CD4-positive, alpha-beta T cell treated with Interleukin-21 for 1 hour (primary cell): Measurements from ENCODE around the gene FILIP1L.

Experiments used
- DNase-seq: peaks from one replicate; pipeline ENCODE4 v3.0.0-alpha.2; 2020

FILIP1L gene

DNA sequence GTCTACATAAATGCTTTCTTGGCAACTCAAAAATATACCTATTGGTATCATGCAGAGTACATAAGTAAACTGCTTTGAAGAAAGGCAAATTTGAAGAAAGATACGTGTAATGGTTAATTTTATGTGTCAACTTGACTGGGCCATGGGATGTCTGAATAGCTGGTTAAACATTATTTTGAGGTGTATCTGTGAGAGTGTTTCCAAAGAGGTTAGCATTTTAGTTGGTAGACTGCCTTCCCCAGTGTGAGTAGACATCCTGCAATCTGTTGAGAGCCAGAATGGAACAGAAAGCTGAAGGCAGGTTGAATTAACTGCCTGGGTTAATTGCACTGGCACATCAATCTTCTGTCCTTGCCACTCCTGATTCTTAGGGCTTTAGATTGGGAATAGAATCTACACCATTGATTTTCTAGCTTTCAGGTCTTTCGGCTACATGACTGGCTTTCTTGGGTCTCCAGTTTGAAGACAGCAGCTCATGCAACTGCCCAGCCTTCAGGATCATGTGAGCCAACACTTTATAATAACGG, 198.3 kb downstream of the FILIP1L start:
- no peak for DNase-seq

DNA sequence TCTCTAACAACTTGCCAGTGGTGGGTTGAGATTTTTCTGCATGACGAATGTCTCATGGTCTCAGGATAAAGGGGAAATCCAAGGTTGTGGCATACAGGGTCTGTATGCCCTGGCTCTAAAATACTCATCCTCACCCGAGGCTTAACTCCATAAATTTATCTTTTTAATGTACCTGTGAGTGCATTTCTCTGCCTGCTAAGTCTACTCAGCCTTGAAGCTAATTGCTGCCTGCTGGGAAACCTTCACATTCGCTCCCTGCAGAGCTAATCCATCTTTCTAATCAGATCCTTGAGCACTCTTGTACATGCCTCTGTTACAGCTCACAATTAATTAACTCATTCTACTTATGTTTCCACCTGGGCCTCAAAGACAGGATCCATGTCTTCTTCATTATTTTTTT, 202.9 kb downstream of the FILIP1L start:
- DNase-seq: no peak

DNA sequence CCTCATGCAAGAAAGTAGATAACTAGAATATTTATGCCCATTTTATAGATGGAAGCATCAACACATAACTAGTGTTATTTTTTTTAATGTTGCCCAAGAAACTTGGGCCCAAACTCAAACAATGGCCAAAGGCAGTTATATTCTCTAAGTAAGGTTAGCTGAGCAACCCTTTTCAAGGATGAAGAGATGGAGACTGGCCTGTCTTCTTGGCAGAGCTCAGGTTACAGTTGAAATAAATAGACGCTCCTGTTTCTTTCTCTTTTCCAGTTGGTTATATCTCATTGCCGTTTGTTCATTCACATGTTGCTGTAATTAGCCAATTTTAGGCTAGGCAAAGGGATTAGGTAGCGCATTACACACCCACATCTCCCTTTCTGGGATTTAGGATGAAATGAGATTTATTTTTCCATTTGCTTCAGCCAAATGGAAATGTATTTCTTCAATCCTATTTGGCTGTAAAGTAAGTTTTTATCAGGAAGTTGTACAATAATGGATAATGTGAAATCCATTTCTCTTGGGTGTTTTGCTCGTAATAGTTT, 203.5 kb downstream of the FILIP1L start:
- DNase-seq: no peak

DNA sequence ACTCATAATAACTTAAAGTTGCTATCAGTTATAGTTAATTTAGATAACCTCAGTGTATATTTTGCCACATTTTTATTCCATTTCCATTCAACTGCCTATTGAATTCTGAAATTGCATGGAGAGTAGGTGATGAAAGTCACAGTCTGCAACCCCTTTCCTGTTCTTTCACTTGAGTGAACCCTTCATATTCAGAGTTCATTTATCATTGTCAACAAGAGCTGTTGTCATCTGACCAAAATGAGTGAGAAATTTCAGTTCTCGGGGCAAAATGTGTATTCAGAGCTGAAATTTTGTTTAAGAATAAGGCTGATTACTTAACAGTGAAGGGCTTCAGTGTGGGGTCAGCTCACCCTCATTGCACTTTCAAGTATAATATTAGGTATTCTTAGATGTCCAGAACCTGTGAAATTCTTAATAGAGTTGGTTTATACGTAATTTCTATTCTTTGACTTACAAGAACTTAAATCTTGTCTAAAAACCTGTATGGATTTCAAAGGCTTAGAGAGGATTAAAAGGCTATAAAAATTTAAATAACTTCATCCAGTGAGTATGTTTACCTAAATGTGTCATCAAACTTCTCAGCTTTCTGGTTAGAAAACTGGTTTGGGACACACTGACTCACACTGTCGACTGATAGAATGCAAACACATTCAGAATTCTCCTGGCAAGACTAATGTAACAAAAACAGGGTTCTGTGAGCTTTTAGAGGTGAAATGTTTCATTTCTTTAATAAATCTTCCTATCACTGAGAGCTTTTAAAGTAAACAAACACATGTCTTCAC, 204.4 kb downstream of the FILIP1L start:
- DNase-seq: no peak

DNA sequence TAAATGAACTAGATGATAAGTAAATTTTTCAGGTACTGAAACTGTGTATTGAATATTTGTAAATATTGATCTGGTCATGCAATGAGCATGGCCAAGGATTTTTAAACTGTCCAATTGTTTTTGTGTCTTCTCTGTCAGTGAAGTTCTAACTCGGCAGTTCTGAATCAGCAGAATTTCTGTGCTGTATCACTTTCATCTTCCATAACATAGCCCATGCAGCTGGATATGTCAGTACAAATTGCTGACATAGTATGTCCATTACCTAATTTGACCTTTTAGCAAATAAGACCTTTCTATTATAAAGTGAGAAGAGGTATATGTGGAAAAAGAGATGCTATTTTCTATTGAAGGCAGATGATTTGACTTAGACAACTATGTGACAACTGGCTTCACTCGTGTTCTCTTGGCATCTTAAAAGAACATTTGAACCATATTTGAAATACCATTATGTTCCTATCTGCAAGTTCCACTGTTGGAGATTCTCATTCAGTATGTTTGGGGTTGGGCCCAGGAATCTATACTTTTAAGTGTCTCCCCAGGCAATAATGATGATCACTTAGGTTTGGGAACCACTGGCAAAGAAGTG, 206.2 kb downstream of the FILIP1L start:
- no peak for DNase-seq

DNA sequence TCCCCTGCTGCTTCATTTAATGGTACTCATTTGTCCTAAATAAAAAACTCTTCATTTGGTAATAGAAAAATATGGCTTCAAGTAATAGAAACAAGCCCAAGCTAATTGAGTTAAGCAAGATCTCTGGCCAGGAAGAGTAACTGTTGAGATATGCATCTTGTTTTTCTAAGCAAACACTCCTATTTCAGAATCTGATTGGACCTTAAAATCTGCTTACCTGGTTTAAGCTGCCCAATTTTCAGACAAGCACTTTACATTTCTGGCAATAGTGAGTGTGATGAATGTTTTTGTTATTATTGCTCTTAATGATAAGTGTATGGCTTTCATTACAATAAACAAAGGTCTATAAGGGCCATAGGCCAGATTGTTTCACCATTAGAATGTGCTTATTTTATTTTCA, 210.4 kb downstream of the FILIP1L start:
- no peak for DNase-seq

DNA sequence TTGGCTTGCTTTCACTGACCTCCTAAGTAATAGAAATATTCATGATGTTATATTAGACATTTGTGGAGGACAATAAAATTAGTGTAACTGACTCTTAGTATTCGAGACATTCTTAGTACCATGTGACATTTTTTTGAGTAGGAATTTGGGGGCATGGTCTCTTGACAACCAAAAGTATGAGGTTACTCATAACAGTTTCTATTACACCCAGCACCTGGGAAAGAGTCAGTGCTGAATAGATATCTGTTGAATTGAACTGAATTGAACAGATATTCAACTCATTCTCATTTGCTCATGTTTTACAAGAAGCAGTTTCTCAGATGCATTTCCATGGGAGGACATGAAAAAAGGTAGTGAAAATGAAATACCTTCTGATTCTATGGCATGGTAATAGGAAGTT, 212.2 kb downstream of the FILIP1L start:
- DNase-seq: no peak

DNA sequence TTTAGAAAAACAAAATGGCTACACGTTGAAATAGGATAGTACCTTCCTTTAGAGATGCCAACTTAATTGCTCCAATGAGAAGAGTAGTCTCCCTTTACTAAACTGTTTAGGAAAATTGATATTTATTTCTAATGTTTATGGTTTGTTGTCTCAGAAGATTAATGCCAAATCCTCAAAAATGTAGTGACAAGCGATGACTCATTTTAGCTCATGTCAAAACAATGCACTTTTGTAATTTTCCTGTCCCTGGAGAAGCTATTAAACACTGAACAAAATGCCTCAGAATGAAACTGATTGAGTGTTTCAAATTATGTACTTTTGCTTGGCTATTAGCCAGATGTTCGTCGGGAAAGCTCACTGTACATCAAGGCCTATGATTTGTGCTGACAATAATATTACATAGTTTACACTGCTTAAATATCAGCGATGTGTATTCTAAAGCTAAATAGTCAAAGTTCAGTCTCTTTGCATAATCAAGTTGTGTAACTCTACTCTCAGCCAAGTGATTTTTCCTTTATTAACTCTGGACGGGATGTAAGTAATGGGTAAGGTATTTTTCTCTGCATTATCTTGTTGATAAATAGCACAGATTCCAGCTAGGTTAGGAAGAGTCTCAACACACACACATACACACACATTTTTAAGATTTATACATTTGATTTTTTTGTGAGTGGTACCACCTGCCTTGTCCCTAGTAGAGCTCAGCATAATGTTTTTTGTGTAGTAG, 212.9 kb downstream of the FILIP1L start:
- no peak for DNase-seq

DNA sequence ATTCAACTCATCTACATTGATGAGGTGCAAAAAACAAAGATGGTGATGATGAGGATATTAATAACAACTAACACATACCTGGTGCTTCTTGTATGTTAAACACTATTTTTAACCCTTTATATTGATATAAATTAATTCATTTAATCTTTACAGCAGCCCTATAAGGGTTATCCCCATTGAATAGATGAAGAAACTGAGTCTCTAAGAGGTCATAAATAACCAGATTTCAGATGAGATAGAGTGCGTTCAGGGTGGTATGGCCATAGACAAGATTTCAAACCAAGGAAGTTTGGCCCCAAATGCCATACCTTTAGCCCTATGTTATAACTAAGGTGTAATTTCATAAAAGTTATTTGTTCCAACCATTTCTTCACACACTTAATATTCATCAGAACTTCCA, 214.1 kb downstream of the FILIP1L start:
- no peak for DNase-seq

DNA sequence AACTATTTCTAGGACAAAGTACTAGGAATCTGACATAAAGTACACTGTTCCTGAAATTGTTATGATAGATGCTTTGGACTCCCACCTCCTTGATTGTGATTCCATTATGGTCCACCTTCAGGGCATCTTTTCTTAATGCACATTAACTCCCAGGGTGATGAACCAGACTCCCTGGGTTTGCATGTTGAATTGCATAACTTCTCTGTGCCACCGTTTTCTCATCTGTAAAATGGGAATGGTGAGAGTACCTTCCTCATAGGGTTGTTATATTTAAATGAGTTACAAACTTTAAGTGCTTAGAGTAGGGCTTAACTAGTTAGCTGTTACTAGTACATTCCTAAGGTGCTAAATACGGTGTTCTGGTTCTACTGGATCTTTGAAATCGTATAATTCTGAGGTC, 214.7 kb downstream of the FILIP1L start:
- DNase-seq: no peak

DNA sequence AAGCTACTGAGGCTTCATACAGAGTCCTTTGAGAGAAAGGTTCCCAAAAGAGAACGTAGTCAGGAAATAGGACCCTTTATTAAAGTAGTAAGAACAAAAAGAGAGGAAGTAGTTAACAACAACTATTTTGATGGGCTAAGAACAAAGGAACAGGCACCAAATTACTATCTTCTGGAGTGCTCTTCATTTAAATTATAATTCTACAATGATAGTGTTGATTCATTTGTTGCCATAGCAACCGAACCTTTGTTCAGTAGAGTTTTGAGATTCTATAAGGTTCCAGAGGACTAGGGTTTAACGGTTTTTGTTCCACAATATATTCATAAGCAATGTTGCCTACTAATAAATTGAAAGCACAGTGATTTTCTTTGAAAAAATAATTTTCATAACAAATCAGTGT, 217.8 kb downstream of the FILIP1L start:
- DNase-seq: no peak

DNA sequence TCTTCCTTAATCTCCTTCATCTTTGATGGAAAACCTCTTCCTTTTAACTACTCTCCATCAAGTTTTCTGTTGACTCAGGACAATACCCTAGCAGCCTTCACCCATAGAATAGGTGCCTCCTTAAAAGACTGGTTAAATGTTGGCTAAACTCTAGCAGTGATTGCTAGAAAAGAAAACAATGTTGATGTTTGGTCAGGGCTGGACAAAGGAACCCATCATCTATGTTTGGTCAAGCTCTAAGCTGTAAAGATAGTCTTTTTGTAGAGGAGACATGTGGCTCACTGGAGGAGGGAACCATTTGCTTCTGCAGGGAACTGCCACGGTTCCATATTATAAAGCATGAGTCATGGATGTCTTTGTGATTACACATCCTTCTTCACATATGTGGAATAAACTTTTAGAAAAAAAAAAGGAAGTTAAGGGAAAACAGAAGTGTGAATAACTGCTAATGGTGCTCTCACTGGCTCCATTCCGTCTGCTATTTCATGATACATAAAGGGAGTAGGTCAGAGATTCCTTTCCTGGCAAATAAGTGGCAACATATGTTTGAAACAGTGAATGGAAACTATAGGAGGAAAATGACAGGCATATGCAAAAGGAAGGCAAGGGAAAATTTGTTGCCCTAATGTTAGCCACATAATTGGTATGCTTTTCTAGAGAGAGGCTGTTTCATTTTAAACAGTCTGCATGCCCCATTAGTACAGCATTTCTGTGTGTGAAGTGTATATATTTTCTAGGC, 218.4 kb downstream of the FILIP1L start:
- no peak for DNase-seq

DNA sequence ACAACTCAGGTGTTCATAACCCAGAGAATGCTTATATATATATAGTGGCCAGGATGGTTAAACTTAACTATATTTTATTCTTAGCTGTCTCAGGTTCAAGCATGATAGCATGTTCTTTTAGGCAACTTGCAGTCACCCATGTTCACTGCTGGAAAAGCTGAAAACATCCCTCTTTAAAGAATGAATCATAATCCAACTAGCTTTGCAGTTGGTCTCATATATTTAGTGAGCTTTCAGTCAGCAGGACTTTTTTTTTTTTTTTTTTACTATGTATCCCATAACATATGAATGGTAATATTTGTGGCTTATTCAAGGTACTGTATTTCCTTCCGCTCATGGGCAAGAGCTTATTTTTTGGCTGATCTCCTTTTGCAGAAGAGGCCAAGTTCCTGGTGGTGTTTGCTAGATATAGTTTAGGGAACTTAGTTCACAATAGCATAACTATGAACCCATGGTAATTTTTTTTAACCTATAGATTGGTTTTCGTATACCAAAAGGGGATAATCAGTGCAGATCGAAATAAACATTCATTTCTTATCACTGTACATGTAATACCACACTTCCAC, 219.1 kb downstream of the FILIP1L start:
- no peak for DNase-seq

DNA sequence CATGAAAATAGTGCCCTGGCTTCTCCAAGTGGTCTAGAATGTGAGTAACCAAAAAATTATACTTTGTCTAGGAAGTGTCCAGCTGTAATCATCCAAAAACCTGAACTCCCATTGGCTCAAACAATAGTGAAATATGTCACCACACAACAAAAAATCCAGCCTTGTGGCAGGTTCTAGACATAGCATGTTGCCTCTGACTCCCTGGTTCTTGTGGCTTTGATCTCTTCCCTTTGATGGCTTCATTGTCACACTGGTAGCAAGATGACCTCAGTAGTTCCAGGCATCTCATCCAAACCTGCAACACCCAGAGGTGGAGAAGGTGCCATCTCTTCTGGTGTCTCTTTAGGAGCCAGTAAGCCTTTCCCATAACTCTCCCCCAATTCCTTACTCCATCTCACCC, 222.0 kb downstream of the FILIP1L start:
- no peak for DNase-seq

DNA sequence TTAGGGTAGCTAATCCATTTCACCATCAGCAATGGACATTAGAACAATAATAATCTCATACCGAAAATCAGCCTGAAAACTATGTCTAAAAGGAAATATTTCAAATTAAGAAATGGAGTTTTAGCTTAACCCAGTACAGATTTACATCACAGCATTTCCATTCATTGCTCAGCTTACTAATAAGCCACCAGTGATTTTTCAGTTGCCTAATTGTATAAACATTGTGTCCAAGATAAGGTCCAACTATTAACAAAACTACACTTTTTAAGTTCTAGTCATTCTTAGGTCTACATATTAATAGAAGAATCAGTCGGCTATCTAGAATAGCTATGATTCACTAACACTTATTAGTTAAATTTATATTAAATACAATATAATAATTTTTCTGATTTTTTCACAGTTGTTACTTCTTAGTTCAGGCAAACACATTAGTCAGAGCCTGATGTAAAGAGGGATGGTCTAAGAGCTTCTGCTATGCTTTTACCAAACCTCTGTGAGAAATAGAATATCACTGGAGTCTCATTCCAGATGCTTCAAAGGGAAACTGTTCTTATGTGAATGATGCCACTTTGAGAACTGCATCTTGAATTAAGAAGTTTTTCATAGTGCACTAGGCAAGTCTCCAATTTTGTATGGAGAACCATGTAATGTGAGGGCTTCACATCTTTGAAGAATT, 222.6 kb downstream of the FILIP1L start:
- DNase-seq: no peak

DNA sequence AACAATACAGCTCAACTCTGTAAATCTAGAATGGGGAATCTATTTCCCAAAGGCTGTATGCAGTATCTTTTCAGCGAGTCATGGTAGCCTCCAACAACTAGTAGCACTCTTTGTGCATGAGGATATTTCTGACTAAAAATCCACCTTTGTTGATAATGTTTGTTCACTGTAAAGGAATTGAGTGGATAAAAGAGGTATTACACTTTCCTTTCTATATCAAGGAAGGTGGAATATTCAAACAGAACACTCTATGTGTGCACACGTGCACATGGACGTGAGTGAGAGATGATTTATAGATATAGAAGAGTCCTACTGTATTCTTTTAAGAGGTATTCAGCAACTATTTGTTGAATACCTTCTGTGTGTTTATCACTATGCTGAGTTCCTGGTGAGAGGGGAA, 228.4 kb downstream of the FILIP1L start:
- no peak for DNase-seq

DNA sequence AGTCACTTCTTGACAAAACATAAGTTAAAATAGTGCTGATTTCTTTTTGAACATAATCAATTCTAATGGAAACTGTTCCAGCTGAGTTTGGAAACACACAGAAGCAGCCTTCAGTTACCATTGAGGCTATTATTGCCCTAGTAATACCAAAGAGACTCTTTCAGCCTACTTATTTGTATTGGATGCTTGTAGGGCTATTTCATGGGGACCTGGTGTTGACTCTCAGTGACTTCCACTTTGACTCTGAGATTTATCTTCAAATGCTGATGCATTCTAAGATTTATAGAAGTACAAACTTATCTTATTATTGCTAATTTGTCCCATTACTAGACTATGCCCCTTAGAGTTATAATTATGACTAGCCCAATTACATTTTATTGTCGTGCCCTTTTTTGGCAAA, 229.2 kb downstream of the FILIP1L start:
- no peak for DNase-seq

DNA sequence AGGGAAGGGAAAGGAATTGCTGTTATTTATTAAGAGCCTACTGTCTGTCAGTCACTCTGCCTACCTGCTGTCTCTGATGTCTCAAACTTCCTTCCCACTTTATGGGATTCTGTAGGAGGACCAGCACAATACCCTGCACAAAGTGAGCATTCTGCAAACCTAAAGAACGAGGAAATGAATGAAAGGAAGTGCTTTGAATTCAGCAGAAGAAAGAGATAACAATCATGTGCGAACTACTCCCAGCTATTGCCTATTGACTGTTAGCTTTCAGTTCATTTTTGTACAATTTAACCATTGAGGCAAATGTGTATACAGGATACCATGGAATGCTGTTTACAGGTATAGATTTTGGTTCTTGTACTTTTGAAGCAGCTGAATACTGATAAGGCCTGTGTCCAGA, 229.8 kb downstream of the FILIP1L start:
- DNase-seq: no peak

DNA sequence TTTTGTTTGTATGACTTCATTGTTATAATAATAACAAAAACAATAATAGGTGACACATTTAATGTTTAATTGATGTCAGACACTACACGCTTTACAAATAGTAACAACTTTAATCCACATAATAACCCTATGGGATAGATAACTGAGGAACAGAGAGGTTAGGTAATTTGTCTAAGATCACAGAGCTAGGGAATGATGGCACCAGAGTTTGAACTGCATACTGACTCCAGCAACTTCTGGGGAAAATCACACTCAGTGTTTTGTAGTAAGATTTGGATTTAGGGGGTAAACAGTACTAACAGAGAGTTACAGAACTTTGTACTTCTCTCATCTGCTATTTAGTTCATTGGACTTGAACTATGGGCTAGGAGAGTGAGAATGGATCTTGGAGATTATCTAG, 230.6 kb downstream of the FILIP1L start:
- no peak for DNase-seq

DNA sequence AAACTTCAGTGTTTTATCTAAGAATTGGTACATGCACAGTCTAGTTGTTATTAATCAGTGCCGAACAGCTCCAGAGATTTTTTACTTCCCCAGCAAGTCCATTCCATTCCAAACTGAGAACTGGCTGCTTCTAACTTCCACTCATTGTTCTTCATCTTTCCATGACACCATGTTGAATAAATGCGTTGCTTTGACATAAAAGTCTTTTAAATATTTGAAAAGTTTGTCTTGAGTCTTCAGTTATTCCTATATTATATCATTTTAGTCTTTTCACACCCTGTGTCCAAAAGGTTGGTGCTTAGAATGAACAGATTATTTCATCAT, 231.2 kb downstream of the FILIP1L start:
- no peak for DNase-seq

DNA sequence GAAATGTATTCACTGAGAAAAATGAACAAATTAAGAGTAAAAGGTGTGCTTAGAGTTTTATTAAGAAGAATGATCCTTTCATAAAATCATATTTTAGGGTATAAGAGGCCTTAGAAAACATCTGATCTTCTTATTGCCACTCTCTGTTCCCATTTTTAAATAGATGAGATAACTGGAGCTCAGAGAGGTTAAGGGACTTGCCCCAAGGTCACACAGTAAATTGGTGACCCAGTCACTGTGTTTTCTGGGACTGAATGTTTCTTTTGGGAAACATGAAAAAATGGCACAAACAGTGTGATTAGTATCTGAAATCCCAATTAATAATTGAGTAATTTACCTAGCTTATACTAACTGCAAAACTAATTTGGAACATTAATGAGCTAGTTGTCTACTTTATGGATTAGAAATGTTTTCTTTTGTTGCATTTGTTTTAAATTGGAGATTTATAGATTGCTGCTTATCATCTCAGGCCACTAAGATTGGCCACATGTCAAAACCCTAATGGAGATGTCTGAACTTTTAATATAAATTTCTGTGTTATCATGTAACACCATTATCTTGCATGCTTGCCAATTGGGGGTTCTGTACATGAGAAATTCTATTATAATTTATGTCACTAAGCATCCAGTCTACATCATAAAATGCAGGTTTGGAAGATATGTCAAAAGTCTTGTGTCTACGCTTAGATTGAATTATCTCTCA, 231.7 kb downstream of the FILIP1L start:
- DNase-seq: no peak

DNA sequence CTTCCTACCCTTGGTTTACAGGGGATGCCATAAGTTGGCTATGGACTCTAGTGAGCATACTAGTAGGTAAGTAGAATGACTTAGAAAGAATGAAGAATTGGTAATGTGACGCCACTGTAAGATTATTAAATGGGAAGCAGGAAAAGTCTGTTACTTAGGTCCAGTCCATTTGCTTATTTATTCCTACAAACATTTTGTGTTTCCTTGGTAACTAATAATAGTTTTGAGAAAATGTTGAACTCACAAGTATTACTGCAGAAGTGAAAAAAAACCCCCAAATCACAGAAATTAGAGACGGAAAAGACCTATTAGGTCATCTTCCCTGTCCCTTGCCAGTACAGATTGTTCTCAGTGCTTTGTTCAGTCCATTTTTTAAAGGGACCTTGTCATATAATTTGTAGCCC, 233.2 kb downstream of the FILIP1L start:
- DNase-seq: no peak
